ENCODE measurements around the gene CDK5. TPM values are rescaled to one million over a fixed set of nuclear protein-coding genes. Genes with fewer than 3 reads are reported as not detected.

Gene CDK5
- 10 to 100 TPM; 16.4 to 19.5 (median 18.8) TPM for polyA plus RNA-seq (ENCODE audit: insufficient read length in 3 of 3)
- long read RNA-seq, donor 1, transcript CDK5-204 (12 exons, 1,758 nt): major isoform, 6 of 6 reads
- long read RNA-seq, donor 1, partial matches to known transcripts: 0 of 6 reads
- long read RNA-seq, donor 1, other reads (novel, unspliced or antisense): 0 of 6 reads
- long read RNA-seq, donor 2, transcript CDK5-204 (12 exons, 1,758 nt): major isoform, 13 of 31 reads
- long read RNA-seq, donor 2, partial matches to known transcripts: 17 of 31 reads
- long read RNA-seq, donor 2, other reads (novel, unspliced or antisense): 0 of 31 reads
- long read RNA-seq, donor 3, transcript CDK5-204 (12 exons, 1,758 nt): major isoform, 7 of 7 reads
- long read RNA-seq, donor 3, partial matches to known transcripts: 0 of 7 reads
- long read RNA-seq, donor 3, other reads (novel, unspliced or antisense): 0 of 7 reads
- long read RNA-seq, donor 4, transcript CDK5-204 (12 exons, 1,758 nt): major isoform, 15 of 20 reads
- long read RNA-seq, donor 4, partial matches to known transcripts: 5 of 20 reads
- long read RNA-seq, donor 4, other reads (novel, unspliced or antisense): 0 of 20 reads
- long read RNA-seq, donor 5, partial matches to known transcripts: 0 of 5 reads
- long read RNA-seq, donor 5, other reads (novel, unspliced or antisense): 0 of 5 reads
- long read RNA-seq, donor 6, transcript CDK5-204 (12 exons, 1,758 nt): major isoform, 10 of 10 reads
- long read RNA-seq, donor 6, partial matches to known transcripts: 0 of 10 reads
- long read RNA-seq, donor 6, other reads (novel, unspliced or antisense): 0 of 10 reads
- long read RNA-seq, donor 7, transcript CDK5-204 (12 exons, 1,758 nt): major isoform, 8 of 10 reads
- long read RNA-seq, donor 7, partial matches to known transcripts: 0 of 10 reads
- long read RNA-seq, donor 7, other reads (novel, unspliced or antisense): 0 of 10 reads
- long read RNA-seq, donor 8, partial matches to known transcripts: 0 of 4 reads
- long read RNA-seq, donor 8, other reads (novel, unspliced or antisense): 0 of 4 reads
- long read RNA-seq, donor 9, transcript CDK5-204 (12 exons, 1,758 nt): major isoform, 13 of 13 reads
- long read RNA-seq, donor 9, partial matches to known transcripts: 0 of 13 reads
- long read RNA-seq, donor 9, other reads (novel, unspliced or antisense): 0 of 13 reads
- long read RNA-seq, donor 10, transcript CDK5-204 (12 exons, 1,758 nt): major isoform, 7 of 12 reads
- long read RNA-seq, donor 10, partial matches to known transcripts: 5 of 12 reads
- long read RNA-seq, donor 10, other reads (novel, unspliced or antisense): 0 of 12 reads
- long read RNA-seq, donor 11, partial matches to known transcripts: 0 of 3 reads
- long read RNA-seq, donor 11, other reads (novel, unspliced or antisense): 0 of 3 reads
- long read RNA-seq, donor 12, transcript CDK5-204 (12 exons, 1,758 nt): major isoform, 12 of 18 reads
- long read RNA-seq, donor 12, partial matches to known transcripts: 6 of 18 reads
- long read RNA-seq, donor 12, other reads (novel, unspliced or antisense): 0 of 18 reads
- long read RNA-seq, donor 13, transcript CDK5-204 (12 exons, 1,758 nt): major isoform, 6 of 7 reads
- long read RNA-seq, donor 13, partial matches to known transcripts: 0 of 7 reads
- long read RNA-seq, donor 13, other reads (novel, unspliced or antisense): 0 of 7 reads
- long read RNA-seq, donor 14, transcript CDK5-204 (12 exons, 1,758 nt): major isoform, 20 of 21 reads
- long read RNA-seq, donor 14, partial matches to known transcripts: 0 of 21 reads
- long read RNA-seq, donor 14, other reads (novel, unspliced or antisense): 0 of 21 reads
- long read RNA-seq, donor 15, transcript CDK5-204 (12 exons, 1,758 nt): major isoform, 9 of 15 reads
- long read RNA-seq, donor 15, partial matches to known transcripts: 5 of 15 reads
- long read RNA-seq, donor 15, other reads (novel, unspliced or antisense): 0 of 15 reads
- long read RNA-seq, donor 16, transcript CDK5-204 (12 exons, 1,758 nt): major isoform, 8 of 8 reads
- long read RNA-seq, donor 16, partial matches to known transcripts: 0 of 8 reads
- long read RNA-seq, donor 16, other reads (novel, unspliced or antisense): 0 of 8 reads

DNA sequence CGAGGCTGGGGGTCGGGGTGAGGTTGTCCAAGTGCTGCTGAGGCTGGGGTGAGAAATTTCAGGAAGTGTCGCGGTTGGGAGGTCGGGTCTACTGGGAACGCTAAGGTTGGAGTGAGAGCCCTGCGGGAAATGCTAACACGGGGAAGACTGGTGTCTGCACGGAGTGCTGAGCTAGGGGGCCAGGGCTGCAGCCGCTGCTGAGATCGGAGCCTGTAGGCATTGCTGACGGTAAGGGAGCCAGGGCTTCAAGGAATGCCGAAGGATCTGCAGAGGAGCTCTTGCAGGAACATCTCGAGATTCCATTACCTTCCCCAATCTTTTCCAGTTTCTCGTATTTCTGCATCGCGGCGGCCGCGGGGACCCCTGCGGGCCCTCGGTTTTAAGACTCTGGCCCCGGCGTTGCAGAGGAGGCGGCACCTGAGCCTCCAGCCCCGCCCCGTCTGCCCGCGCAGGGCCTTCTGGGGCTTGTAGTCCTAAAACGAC lies at the start of gene CDK5:
TSS of gene CDK5 (minus strand) at position 392 of the 483 bp plus-strand sequence. CDS start at position 343, 49 bp downstream.
- no peak for DNase-seq

GRCh38 chr7:151104411-151105235 lies 46.9 kb upstream of the CDK5 start:
- no peak for DNase-seq

- DNase-seq: no peak
These were observed 46.3 kb upstream of the CDK5 start for GRCh38 chr7:151103973-151104372.

DNA sequence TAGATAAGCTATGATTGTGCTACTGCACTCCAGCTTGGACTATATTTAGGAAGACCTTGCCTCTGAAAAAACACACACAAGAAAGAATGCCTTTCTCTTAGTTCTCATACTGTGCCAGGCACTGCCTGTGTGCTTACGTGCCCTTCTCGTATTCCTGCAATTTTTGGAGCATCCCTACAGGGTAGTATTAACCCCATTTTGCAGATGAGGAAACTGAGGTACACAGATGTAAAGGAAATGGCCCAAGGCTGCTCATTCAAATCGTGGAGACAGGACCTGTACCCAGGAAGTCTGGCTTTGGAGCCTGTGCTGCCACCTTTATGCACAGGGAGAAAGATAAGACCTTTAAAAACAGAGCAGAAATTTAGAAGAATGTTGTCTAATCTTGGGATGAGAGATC lies 45.3 kb upstream of the CDK5 start:
- DNase-seq: no peak

DNA sequence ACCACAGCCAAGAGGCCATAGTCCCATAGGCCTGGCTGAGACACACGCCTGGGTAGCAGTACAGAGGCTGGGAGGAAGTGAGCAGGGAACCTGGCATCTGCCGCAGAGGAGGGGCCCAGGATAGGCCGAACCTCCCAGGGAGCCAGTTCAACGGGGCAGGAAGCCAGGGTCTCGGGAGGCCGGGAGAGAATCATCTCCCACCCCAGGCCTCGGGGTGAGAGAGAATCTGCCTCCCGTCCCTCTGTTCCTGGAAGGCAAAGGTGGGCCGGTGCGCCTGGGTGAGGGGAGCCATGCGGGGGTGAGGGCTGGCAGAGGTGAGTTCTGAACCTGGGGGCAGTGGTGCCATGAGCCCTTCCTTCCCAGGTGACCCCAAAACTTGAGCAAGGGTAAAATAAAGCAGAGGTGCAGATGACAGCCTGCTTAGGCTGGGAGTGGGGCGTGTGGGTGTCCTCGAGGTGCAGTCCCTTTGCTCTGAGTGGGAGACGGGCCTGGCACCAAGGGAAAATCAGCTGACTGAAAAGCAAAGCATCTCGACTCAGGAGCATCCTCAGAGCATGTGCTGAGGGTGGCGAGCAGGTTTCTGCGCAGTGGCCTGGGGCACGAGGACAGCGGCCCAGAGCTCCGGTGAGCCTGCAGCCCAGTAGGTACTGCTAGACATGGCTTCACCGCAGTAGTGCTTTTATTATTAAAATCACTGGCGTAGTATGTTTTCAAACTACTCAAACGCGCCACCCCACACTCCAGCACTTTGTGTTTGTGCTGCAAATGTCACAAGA lies 44.1 kb upstream of the CDK5 start:
- DNase-seq: no peak

DNA sequence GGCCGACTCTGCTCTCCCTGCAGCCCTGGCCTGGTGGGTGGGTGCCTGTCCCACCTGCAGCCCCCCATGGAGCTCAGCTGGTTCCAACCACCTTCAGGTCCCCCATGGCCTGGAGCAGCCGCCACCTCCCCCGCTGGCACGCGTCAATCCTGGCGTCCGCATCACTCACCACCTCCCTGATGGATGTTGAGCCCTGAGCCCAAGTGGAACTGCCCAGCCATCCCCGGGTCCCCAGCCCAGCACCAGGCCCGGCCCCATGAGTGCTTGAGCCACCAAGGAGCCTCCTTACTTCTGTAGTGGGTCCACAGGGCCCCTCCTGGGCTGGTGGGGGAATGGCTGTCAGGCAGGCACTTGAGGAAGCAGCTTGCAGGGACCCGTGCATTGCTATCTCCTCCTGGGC lies 43.2 kb upstream of the CDK5 start:
- DNase-seq: no peak

DNA sequence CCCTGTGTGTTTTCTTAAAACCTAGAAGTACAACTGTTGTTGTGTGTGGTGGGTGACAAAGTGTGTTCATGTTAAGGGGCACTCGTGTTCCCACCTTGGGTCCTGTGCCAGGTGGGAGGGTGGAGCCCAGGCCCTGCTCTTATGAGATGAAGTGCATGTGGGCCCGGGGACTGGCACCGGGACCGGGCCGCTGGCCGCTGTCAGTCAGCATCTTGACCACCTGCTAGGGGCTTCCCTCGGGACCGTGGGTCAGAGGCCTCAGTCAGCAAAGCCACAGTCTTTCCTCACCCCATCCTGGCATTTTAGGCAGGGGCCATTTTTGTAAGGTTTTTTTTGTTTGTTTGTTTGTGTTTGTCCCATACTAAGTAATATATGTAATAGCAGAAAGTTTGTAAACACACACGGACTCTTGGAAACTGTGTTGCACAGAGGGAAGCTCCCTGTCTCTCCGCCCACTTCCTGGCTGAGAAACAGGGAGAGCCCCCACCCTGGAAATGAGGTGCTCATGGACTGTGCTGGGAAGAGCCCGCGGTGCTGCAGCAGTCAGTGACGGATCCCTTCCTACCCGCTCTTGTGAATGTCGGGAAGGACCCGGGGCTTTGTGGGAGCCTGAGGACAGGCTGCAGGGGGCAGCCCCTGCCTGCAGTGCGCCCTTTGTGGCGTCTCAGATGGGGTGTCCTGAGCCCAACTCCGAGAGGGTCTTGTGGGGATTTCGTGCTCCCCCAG lies 42.0 kb upstream of the CDK5 start:
- DNase-seq: no peak

GRCh38 chr7:151095828-151096475 lies 38.3 kb upstream of the CDK5 start:
- no peak for DNase-seq

GRCh38 chr7:151095123-151095797 lies 37.6 kb upstream of the CDK5 start:
- no peak for DNase-seq

- no peak for DNase-seq
These were observed 37.0 kb upstream of the CDK5 start for GRCh38 chr7:151094675-151095074.

GRCh38 chr7:151093748-151094147 lies 36.1 kb upstream of the CDK5 start:
- DNase-seq: no peak

DNA sequence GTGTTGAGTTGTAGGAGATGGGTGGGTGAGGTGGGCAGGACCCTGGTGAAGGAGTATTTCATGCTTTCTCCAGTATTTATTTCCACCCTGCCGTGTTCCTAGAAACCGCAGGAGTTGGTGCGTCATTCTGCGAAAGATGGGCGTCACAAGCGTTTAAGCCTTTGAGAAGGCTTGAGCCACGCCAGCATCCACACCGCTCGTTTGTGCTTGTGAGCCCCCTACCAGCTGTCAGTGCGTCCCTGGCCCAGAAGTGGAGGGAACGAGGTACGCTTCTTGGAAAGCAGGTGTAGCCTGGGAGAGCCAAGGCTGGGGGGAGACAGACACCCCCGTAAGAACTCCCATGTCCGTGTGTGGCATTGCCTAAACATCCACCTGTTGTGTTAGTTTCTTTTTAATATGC lies 34.3 kb upstream of the CDK5 start:
- no peak for DNase-seq

- DNase-seq: no peak
These were observed 33.7 kb upstream of the CDK5 start for GRCh38 chr7:151091431-151091830.

DNA sequence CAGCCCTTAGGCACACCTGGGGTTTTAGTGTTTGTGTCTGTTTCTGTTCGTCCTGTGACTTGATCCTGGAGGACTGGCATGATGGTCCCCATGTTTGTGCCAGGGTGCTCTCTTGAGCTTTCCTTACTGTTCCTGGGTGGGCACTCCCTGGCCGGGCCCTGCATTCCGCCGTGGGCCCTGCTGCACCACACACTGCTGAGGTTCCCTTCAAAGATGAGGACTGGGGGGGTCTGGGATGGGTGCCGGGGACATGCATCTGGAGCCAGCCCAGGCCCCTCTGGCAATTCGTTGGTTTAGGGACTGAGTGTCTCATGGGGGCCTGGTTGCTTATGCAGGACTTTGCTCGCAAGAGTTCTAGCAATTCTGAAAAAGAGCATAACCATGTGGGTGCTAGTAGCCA lies 33.3 kb upstream of the CDK5 start:
- DNase-seq: no peak

DNA sequence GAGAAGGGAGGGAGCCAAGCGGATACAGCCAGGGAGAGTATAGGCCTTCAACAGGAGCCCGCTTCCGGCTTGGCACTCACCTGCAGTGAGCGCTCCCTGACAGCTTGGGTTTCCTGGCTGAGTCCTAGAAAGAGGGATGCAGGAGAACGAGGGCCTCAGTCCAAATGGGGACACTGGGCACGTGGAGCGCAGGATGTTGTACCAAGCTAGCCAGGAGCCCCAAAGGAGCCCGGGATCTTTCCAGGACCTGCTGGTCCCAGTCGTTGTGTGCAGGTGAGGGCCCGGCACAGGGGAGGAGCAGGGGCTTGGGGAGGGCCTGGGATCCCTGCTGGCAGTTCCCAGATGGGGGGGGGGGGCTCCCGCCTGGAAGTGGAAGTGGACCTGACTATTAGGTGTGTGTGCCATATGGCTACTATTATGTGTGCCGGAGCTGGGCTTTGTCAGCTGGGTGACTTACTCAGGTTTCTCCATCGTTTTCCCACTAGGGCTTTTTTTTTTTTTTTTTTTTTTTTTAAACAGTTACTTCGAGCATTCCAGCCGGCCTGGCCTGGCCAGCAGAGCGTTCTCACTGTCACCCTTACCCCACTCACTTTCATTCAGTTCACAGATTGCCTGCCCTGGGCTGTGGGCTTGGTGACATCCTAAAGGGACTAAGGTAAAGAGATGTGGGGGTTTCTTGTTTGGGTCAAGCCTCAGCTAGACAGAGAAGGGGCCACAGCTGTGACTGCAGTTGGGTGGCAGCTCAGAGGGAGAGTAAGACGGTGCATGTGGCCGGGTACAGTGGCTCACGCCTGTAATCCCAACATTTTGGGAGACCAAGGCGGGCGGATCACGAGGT lies 32.4 kb upstream of the CDK5 start:
- DNase-seq: no peak
